GM19240 (cell line): ENCODE measurements around the gene LMNB1.

Experiments used
- DNase-seq: peaks from one replicate; pipeline ENCODE4 v3.0.0; 2011; ENCODE audit warnings: low spot score; ENCODE audit not compliant: insufficient read length

Gene LMNB1

DNA sequence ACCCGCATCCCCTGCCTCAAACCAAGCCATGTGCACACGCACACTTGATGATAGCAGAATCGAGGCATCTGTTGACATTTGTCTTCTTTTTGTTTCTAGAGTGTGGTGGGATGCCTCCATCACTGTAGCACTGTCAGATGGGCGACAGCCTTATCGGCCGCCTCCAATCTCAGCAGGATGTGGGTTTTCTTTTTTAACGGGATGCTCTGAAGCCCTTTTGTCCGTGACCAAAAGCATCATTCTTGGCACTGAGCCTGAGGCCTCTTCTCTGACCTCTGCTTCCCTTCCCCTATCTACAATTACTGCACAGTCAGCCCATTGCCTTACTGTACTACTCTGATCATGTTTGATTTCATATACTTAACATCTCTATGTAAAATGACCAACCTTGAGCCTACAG is 78.3 kb downstream of the LMNB1 start:
- no peak for DNase-seq

DNA sequence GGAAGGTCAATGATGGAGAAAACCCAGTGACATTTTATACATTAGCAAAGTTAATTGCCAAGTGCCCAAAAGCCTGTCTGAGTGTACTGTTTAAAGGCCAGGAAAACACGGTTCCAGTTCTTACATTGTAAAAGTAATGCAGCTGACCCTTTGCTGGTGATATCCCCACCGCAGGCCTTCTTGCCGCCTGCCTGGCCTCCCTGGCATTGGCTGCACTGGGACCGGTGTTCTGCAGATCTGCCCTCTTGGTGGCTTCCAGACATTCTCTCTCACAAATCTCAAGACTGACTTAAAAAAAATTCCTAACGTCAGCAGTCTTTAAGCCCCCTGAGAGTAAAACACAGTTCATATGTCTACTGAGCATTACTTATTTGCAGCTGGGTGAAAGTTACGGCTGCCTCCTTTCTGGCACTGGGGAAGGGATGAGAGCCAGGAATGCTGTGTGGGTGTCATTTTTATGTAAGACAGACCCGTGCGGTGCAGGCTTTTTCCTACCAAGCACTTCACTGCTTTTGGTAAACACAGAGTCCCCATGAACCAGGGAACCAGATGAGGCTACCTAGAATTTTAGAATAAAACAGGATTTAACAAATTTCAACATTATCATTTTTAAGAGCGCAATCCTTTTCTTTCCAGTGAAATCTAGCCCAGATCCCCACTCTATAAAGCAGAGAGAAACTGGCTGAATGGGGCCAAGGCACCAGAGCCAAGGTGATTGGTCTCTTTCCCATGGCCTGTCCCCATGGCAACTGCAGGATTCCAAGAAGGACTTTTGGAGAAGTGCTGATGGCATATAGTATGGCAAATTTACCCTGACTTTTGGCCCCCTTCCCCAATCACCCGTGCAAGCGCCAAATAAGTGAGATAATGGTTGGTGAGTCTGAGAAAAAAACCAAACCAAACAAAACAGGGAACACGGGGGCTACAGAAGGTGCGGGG is 80.8 kb downstream of the LMNB1 start:
- DNase-seq = no peak

DNA sequence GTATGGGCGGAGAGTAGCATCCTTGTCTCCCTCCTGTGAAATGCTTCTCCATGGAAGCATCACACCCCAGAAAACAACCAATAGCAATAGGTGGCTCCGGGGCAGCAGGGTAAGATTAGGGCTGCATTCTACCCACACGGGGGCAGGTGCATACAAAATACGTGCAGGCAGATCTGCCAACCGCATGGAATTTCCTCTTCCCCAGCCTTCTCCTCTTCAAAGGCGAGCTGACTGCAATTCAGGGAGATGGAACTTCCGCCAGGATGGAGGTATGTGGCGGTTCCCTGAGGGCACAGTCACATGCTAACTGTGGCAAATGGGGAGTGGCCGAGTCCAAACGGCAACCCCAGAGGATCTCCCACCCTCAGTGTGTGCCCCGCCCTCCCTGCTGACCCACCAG is 81.5 kb downstream of the LMNB1 start:
- DNase-seq = no peak

DNA sequence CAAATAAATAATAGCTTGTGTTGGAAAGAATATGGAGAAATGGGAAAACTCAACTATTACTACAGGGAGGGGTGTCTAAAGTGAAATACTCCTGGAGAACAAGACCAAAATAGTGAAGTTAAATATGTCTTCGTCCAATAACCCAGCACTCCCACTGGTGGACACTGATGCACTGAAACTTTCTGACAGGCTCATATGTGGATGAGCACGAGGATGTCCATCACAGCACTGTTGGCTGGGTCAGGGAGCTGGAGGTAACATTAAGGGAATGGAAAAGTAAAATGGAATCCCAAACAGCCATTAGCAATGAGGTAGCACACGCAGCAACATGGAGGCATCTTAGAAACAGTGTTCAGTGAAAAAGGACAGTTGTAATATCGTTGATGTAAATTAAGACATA is 86.5 kb downstream of the LMNB1 start:
- no peak for DNase-seq

DNA sequence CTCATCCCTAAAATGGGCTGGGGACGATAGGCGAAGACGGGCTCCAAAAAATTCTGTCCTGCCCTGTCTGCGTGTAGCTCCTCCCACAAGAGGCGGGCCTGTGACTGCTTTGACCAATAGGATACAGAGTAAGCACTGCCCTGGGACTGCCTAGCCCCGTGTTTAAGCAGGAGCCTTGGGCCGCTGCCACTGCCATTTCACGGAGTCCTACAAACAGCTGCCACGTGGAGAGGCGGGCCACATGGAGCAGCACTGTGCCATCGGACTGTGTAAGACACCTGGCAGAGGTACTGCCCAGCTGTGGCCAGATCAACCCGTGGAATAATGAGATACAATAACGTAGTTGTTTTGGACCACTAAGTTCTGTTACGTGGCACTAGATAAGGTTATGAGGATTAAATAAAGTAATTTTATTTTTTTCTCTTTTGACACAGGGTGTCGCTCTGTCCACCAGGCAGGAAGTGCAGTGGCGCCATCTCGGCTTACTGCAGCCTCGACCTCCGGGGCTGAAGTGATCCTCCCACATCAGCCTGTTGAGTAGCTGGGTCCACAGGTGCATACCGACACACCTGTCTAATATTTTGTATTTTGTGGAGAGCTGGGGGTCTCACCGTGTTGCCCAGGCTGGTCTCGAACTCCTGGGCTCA is 87.2 kb downstream of the LMNB1 start:
- DNase-seq = no peak

DNA sequence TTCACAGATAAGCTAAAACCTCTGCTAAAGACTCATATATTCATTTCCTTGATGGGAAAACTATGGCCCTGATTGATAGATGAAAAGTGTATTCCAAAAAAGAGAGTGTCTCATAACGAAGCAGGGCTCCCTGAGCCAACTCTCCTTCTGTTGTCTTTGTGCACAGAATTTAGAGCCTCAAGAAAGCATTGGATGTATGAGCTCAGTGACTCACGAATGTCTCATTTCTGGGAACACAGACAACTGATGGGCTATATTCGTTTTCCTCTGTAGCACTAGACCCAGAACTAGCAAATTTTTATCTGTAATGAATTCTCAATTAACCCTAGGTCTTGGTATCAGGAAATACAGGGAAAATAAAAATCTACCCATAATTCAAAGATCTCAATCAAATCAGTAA is 88.4 kb downstream of the LMNB1 start:
- DNase-seq = no peak

DNA sequence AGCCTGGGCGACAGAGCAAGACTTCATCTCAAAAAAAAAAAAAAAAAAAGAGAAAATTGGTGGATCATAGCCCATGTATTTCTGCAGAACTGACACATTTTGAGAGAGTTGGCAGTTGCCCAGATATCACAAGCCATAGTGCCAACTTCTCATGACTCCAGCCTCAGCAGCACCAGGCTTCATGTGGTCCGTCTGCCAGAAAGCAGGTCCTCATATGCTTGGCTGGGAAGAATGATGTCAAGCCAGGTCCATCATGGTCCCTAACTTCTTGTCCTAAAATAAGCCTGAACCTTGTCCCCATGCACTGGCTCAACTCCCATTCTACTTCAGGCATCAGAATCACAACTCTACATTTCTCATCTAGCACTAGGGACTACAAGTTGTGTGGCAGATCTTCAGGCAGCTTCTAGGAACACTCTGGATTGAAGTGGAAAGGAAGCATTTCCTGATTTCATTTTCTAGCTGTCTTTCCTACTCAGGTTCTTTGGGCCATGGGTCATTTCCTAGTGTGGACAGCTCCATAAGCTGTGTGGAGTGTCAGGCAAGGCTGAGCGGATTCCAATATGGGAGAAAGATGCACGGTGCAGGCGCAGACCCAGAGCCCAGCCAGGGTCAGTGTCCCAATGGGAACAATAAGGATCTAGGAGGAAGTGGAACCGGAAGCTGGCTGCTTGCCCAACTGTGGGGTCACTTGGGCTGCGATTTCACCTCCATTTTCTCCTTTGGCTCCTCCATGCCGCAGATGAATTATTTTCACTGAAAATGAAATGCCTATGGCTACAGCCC is 90.1 kb downstream of the LMNB1 start:
- no peak for DNase-seq

DNA sequence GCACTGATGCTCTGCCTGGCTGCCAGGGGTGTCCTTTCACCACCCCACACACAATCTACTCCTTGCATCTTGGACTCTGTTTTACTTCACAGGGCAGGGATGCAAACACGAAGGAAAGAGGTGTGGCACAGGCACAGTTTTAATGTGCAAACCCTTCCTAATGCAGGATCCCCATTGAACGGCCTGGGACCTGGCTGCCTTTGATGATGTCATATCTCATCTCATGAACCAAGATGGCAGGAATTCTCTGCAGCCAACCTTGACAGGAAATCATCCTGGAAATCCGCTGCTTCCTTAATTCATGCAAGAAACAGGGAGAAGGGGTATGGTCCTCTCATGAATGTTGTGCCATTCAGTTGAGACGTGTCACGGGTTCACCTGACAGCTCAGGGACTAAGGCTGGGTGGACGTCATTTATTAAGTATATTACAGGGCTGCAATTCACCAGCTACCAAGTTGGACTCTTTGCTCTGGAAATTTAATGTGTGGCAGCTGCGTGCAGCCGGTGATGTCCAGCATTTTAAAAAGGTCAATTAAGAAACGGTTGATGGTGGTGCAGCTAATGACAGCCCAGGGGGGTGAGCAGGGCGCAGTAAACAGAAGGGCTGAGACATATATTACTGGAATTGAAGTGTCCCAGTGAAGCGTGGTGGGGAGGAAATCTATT is 91.5 kb downstream of the LMNB1 start:
- DNase-seq = no peak

DNA sequence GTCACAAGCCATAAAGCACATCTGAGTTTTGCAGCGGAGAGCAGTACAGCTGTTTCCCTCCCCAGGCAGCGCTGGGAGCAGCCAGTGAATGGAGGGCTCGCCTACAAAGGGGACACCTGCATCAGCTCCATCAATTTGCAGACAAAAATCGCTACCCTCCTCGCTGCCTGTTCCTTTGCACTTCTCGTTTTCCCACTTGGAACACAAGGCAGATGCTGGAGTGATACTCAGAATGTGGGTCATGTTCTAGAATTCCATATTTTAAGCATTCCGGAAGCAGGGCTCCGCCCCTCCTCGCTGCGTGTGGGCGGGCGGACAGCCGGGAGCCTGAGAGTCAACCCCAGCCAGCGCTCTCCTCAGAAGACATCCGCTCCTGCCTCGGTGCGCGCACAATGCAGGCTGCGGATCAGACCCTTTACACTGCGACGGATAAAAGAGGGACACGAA is 92.1 kb downstream of the LMNB1 start:
- DNase-seq = peak; percentile 21

DNA sequence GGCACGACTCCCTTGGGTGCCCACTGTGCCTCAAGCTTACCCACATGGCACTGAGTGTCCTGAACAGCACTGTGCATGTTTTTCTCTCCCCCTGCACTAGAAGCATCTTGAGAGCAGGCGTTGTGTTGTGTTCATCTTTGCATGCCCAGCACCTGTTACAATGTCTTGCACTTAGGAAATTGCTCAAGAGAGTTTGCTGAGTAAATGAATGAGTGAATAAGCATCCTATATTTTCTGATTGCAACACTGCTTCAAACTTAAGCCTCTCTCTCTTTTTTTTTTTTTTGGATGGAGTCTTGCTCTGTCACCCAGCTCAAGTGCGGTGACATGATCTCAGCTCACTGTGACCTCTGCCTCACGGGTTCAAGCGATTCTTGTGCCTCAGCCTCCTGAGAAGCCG is 94.5 kb downstream of the LMNB1 start:
- no peak for DNase-seq

DNA sequence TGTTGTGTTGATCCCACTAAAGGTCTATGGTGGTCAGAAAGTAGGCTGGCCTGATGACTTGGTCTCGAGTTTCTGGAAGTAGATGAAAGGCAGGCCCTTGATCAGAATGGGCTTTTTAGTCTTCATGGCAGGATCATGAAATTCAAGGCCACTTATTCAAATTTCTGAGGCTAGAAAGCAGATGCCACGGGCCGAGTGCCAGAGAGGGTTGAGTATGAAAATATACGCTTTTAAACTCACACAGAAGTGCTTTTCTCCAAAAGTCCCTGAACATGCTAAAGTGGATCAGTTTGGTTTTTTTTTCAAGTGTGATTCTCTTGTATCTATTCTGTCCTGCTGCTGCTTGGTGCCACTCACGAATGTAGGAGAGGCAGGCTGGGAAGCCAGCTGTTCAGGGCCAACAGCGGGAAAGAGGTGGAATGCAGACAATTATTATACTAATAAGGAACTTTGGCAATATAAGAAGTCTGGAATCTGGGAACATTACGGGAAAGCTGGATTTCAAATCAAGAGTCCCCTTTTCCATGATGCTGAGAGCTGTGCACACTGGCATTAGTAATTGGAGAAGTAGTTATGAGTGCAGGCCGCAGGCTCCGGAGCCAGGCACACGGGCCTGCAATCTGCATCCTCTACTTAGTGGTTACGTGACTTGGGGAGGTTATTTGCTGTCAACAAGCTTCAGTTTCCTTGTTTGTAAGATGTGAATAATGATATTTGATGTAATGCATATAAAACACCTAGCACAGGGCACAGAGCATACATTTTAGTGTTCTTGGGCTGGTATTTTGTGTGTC is 95.8 kb downstream of the LMNB1 start:
- no peak for DNase-seq

DNA sequence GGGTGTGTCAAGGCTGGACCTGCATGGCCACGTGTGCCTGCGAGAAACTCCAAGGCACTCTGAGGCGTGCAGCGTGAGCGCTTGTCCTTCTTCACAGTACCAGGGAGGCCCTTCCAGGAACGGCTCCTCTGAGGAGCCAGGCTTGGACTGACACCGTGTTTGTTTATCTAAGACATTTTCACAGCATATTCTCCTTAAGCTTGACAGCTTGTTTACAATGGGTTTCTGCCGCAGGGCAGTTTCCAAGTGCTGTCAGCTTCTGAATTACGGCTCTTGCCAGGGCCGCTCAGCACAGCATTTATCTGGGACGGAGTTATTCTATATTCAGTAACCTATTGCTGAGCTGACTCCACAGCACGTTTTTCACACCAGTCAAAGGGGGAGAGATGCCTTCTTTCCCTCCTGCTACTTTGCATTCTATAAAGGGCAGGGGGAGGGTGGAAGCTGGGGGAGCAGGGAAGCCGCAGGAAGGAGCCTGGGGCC is 98.4 kb downstream of the LMNB1 start:
- no peak for DNase-seq

DNA sequence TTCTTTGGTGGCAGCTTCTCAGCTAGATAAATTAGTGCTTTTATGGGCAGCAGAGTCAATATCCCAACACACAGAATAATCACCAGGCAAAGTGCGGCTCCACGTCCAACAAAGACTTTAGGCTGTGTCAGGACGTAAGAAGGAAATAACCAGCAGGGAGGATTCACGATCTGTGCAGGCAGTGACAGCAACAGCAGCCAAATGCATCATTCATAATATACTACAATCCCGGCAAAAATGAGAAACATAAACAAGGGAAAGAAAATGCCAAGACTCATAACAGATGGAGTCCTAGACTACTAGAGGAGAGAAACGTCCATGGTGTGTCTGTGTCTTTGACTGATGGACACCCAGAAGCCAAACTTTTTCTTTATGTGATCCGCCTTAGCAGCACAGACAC is 100.7 kb downstream of the LMNB1 start:
- DNase-seq = no peak

DNA sequence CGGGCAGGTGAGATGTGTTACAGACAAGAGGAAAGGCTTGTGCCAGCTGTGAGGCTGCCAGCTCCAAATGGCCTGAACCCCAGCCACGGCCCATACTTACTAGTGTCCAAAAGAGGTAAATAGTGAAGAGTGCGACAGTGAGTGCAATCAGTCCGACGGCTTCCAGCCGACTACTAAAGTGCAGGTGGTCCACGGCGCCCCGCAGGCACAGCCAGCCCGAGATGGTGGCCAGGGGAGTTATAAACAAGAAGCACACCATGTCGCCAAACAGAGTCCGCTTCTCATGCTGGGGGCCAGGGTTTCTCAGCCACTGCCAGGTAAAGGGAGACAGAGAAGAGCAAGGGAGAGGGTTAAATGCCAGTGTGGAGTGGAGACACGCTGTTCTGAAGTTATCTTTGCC is 101.1 kb downstream of the LMNB1 start:
- no peak for DNase-seq

DNA sequence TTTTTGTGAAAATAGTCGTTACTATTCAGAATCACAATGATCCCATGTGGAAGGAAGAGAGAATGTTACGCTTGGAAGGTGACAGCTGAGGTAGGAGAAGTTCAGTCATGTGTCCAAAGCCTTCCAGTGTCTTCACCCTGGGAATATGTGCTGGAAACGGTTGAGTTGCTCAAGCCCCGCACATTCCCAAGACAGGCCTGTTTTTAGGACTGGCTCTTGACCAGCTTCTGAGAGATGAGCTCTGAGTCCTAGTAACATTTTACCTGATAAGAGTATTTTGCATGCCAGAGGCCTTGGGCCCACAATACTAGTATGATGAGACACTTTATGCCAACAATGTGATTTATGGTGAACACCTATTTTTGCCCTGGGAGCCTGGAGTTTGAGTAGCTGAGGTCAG is 101.7 kb downstream of the LMNB1 start:
- DNase-seq = no peak

DNA sequence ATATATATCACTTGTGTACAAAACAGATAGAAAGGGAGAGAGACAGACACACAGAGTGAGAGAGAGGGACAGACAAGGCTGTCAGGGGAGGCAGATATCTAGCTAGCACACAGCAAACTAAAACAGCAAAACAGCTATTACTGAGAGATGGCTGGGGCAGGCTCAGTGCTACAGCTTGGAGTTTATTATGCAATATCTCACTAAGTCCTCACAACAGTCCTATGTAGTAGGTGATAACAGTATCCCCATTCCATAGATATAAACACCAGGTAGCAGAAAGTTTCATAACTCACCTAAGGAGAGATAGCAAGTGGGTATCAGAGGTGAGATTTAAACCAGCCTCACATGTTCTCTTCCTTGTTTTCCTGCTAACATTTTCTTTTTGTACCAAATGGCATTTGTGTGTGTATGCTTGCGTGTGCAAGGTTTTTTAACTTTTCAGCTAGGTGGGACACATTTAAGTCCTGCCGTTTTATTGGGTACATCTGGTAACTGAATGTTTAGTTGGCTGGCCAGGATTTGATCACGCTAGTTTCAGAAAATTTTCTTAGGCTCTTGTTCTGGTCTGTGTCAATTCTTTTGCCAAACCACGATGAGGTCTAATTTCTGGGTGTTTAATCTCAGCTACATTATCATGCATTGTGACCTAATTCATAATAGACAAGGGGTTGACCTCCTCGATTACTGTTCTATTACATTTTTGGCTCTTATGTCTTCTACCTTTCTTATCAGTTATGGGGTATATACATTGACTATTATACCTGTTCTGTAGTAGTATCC is 105.1 kb downstream of the LMNB1 start:
- DNase-seq = no peak

DNA sequence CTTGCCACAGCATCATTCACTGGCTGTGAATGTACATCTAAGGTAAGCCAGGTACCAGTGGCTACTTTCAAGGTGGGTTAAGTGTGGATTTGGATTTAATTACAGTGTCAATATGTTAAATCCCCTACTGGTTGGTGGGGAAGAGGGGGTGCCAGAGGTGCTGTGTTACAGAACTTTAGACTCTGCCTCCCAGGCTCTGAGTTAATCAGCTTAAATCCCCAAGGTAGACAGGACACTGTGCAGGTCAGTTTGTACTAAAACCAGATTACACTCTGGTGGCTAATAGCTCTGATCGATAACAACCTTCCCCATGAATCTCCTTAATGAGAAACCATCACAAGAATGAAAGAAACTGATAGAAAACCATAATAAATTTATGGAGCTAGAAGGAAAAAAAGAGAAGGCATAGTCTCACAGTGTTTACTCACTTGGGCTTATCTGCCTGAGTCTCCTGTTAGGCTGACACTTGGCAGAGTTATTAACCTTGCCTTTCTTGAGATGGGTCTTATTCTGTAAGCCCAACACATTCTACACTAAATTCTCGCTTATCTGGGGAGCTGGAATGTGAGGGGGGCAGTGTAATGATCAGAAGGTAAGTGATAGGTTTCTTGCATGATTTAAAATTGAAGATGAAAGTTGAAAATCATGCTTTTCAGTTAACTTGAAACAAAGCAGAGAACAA is 106.8 kb downstream of the LMNB1 start:
- DNase-seq = no peak

DNA sequence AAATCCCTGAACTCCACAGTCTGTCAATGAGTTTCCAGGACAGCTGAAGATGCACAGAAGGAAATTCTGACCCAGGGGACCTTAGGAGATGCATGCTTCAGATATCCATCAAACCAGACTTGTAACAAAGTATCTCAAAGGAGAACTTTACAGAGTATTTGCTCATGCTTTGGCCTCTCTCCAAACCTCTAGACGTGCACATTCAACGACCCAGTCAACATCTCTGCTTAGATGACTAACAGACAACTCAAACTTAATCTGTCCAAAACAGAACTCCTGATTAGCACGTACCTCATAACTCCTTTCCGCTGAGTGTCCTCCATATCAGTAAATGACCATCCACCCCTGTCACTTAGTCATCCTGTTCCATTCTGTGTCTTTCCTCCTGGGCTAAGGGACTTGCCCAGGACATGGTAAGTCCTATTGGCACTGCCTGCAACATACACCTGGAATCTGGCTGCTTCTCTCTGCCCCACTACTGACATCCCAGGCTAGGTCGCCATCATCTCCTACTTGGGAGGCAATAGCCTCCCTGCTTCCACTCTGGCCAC is 107.4 kb downstream of the LMNB1 start:
- no peak for DNase-seq
